B cell (primary cell): ENCODE data around the gene TMEM94. TPM values are rescaled to one million over a fixed set of nuclear protein-coding genes. Genes with fewer than 3 reads are reported as not detected.

Source experiments
- ATAC-seq: fragments of 200-7000 bp; cut with Tn5 transposase; one replicate; pipeline ENCODE4 v1.10.0; 2021; ENCODE audit warnings: low read depth, mild to moderate bottlenecking, moderate number of reproducible peaks, moderate library complexity
- CTCF ChIA-PET: fragments of 350-600 bp; sonication (Branson Sonifier 250); formaldehyde crosslinking; loops from one replicate; lab custom pipeline; 2021; ENCODE audit warnings: antibody characterized with exemption, inconsistent platforms; lab: Charles Lee
- POLR2A ChIA-PET: fragments of 350-600 bp; sonication (Branson Sonifier 250); formaldehyde crosslinking; loops from one replicate; lab custom pipeline; 2021; ENCODE audit warnings: antibody characterized with exemption; lab: Charles Lee
- DNase-seq: peaks from one replicate; pipeline ENCODE4 v3.0.0; 2013
- H2AFZ ChIP-seq: 2 replicates; pipeline ENCODE4 v1.6.1; 2012; ENCODE audit warnings: mild to moderate bottlenecking, low read depth, low read length; ENCODE audit not compliant: insufficient read depth, poor library complexity, severe bottlenecking
- H3K27ac ChIP-seq, 2 donors: 1 replicate in 1 of 2; 2 replicates in 1 of 2; pipeline ENCODE4 v1.5.1; 2012 to 2013; ENCODE audit warnings: low read length in 2 of 2, mild to moderate bottlenecking in 2 of 2, moderate library complexity in 1 of 2
- H3K27me3 ChIP-seq, 4 experiments: fragments of 200-600 bp in 1 of 4; sonication (generic) in 1 of 4; replicated peaks in 1 of 4; 1 replicate in 2 of 4; 2 replicates in 2 of 4; pipeline versions ENCODE4 v1.6.1 to v1.7.0; 2013 to 2016; ENCODE audit warnings: low read length in 3 of 4, mild to moderate bottlenecking in 2 of 4, mixed read lengths in 1 of 4, moderate library complexity in 1 of 4; ENCODE audit not compliant: insufficient read depth in 4 of 4, control insufficient read depth in 3 of 4; ENCODE audit errors: control extremely low read depth in 1 of 4
- H3K36me3 ChIP-seq, 2 experiments: replicated peaks in 1 of 2; 1 replicate in 1 of 2; 2 replicates in 1 of 2; pipeline versions ENCODE4 v1.6.1 to v1.7.1; 2013; ENCODE audit warnings: low read length in 1 of 2; ENCODE audit not compliant: insufficient read depth in 2 of 2, control insufficient read depth in 1 of 2; ENCODE audit errors: control extremely low read depth in 1 of 2, extremely low read depth in 1 of 2
- H3K4me1 ChIP-seq, 2 donors: fragments of 200-600 bp in 1 of 2; sonication (generic) in 1 of 2; 1 replicate in 1 of 2; 2 replicates in 1 of 2; pipeline versions ENCODE4 v1.5.1 to v1.6.1; 2013 to 2017; ENCODE audit warnings: low read length in 2 of 2; ENCODE audit not compliant: control insufficient read depth in 2 of 2, insufficient read depth in 2 of 2
- H3K4me2 ChIP-seq: replicated peaks from 2 replicates; pipeline ENCODE3; 2012; ENCODE audit warnings: mild to moderate bottlenecking, low read depth, low read length; ENCODE audit not compliant: poor library complexity, severe bottlenecking
- H3K4me3 ChIP-seq, 5 experiments: fragments of 200-600 bp in 1 of 5; sonication (generic) in 1 of 5; 1 replicate in 3 of 5; 2 replicates in 2 of 5; pipeline versions ENCODE4 v1.5.1 to v1.7.0; 2011 to 2016; ENCODE audit warnings: low read length in 4 of 5, mild to moderate bottlenecking in 4 of 5, low read depth in 2 of 5, control low read depth in 1 of 5, moderate library complexity in 1 of 5; ENCODE audit not compliant: insufficient read depth in 1 of 5; ENCODE audit errors: control extremely low read depth in 1 of 5, extremely low read depth in 1 of 5
- H3K79me2 ChIP-seq: fragments of 200-600 bp; sonication (generic); one replicate; pipeline ENCODE4 v1.6.0; 2016; ENCODE audit warnings: low read length; ENCODE audit not compliant: control insufficient read depth, insufficient read depth
- H3K9ac ChIP-seq: fragments of 200-600 bp; sonication (generic); 2 replicates; pipeline ENCODE4 v1.6.1; 2017; ENCODE audit warnings: mild to moderate bottlenecking, low read length, moderate library complexity
- H3K9me3 ChIP-seq, 3 donors: one replicate each; pipeline versions ENCODE4 v1.6.1 to v1.7.1; 2013; ENCODE audit warnings: low read length in 2 of 3; ENCODE audit not compliant: control insufficient read depth in 2 of 3, insufficient read depth in 1 of 3; ENCODE audit errors: control extremely low read depth in 1 of 3
- H4K20me1 ChIP-seq: 2 replicates; pipeline ENCODE4 v1.6.0; 2012; ENCODE audit warnings: mild to moderate bottlenecking, low read length; ENCODE audit not compliant: insufficient read depth, control insufficient read depth, poor library complexity, severe bottlenecking
- H3K27ac Mint-ChIP-seq: one replicate; pipeline ENCODE4 v1.8.0; 2021; ENCODE audit warnings: mixed read lengths
- H3K27me3 Mint-ChIP-seq: one replicate; pipeline ENCODE4 v1.8.0; 2021; ENCODE audit warnings: mixed read lengths
- H3K4me1 Mint-ChIP-seq: one replicate; pipeline ENCODE4 v1.8.0; 2021; ENCODE audit warnings: mixed read lengths
- H3K4me3 Mint-ChIP-seq: one replicate; pipeline ENCODE4 v1.8.0; 2021; ENCODE audit warnings: mixed read lengths
- H3K9me3 Mint-ChIP-seq: one replicate; pipeline ENCODE4 v1.8.0; 2022; ENCODE audit warnings: mixed read lengths; ENCODE audit not compliant: insufficient read depth
- EZH2 ChIP-seq: IDR thresholded peaks from 2 replicates; pipeline ENCODE4 v1.6.1; 2012; ENCODE audit warnings: borderline replicate concordance, low read depth, mild to moderate bottlenecking, moderate library complexity, low read length; ENCODE audit not compliant: insufficient read depth, poor library complexity, severe bottlenecking
- WGBS: methylation state at CpG from one replicate; pipeline ENCODE4 v1.1.5; 2013; ENCODE audit warnings: missing lambda C conversion rate; ENCODE audit not compliant: insufficient coverage; 5-methylcytosine and 5-hydroxymethylcytosine counted together
- intact Hi-C: fragments of 100-400 bp; cut with micrococcal nuclease; formaldehyde crosslinking; loops from one replicate; pipeline ENCODE4 v1.10.0; 2022
- polyA plus RNA-seq: library from polyadenylated mRNA; depleted of rRNA; stranded (reverse); fragments of >200 nt; gene quantifications from 2 replicates; pipeline ENCODE4 v1.2.3, GENCODE V29; 2012
- total RNA-seq, 2 donors: library from RNA; stranded (reverse); fragments of 120-200 nt in 1 of 2; gene quantifications; 1 replicate in 1 of 2; 2 replicates in 1 of 2; pipeline versions ENCODE4 v1.2.3 to v1.2.4, GENCODE V29; 2013 to 2022
- TF ChIP-seq, protein P1 (sequence below): fragments of 200-600 bp; IDR thresholded peaks from one replicate; pipeline ENCODE4 v1.8.0; 2022; ENCODE audit warnings: antibody characterized with exemption, mild to moderate bottlenecking

Gene TMEM94
- total and polyA plus RNA-seq, 2 donors (not counting 1 experiment from before 2014, with no cell fraction given) = 139 to 158 TPM

DNA sequence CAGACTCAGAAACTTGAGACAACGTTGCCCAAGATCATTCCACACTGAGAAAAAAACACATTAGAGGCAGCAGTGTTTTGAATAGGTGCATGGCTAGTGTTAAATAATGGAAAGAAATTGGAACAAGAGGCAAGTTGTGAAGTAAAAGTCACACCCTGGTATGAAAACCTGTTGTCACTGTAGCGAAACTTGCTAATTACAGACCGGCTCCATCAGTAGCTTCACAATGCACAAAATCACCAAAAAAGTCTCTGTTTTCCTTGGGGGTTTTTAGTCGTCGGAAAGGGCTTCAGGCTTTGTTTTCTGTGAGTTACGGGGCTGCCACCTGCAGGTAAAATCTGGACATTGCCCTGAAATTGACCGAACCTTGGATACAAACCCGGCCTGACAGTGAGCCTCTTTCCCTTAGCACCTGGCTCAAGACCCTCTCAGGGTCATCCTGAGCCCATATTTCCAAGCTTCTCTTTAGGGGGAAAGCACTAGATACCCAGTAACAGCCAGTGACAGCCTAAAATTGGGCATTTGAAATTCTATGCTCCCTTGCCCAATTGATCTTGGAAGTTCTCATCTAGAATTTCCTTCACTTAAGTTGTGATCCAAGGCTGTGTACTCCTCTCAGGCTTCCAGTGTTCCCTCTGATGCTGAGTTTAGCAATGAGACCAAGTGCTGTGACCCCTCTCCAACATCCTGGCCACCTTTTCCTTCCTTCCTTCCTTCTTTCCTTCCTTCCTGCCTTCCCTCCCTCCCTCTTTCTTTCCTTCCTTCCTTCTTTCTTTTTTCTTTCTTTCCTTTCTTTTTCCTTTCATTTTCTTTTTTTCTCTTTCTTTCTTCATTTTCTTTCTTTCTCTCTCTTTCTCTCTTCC lies 43.7 kb upstream of the TMEM94 start:
- Histone ChIP-seq H3K4me2 (peak overlapping the region; percentile 56), H3K4me3 (peak overlapping the region in 4 of 5 experiments; percentile 9 to 30 (median 23)), H4K20me1 (no peaks in the 10 kb centered on the region), H3K9ac (peak overlapping the region; percentile 25), H3K79me2 (peaks cover 36% of the 10 kb centered on the region), H3K4me1 (peaks cover 7 to 14% of the 10 kb centered on the region in 2 donors), H3K36me3 (no peaks in the 10 kb centered on the region), H2AFZ (peak overlapping the region; percentile 19), H3K27me3 (no peaks in the 10 kb centered on the region), H3K27ac (no peak overlapping the region), H3K9me3 (no peaks in the 10 kb centered on the region)
- POLR2A ChIA-PET = interaction anchor here (0.5 to 1.5 kb wide), 10 partner anchors 38 to 683 kb away, joined by 3 to 10 read pairs (median 5); partner anchors contain the start of genes MIF4GD and SLC25A19
- CTCF ChIA-PET = interaction anchor here (0.6 to 4.3 kb wide), 43 partner anchors 10 to 521 kb away, joined by 3 to 81 read pairs (median 4); partner anchors contain the start of genes ARMC7, GGA3, MIF4GD and MRPL58
- intact Hi-C loops = loop anchor here (1.0 to 2.0 kb wide), 5 partner anchors 89 to 452 kb away; partner anchors contain the start of gene MIF4GD
- no peaks in the 10 kb centered on the region for H3K9me3 Mint-ChIP-seq
- ATAC-seq (peak; percentile 94), DNase-seq (peak; percentile 90)
- H3K4me1 Mint-ChIP-seq = peaks cover 13% of the 10 kb centered on the region
- TF ChIP-seq, protein P1, sequence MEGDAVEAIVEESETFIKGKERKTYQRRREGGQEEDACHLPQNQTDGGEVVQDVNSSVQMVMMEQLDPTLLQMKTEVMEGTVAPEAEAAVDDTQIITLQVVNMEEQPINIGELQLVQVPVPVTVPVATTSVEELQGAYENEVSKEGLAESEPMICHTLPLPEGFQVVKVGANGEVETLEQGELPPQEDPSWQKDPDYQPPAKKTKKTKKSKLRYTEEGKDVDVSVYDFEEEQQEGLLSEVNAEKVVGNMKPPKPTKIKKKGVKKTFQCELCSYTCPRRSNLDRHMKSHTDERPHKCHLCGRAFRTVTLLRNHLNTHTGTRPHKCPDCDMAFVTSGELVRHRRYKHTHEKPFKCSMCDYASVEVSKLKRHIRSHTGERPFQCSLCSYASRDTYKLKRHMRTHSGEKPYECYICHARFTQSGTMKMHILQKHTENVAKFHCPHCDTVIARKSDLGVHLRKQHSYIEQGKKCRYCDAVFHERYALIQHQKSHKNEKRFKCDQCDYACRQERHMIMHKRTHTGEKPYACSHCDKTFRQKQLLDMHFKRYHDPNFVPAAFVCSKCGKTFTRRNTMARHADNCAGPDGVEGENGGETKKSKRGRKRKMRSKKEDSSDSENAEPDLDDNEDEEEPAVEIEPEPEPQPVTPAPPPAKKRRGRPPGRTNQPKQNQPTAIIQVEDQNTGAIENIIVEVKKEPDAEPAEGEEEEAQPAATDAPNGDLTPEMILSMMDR = peak; percentile 79
- TF ChIP-seq EZH2 = no peak
- peak overlapping the region; percentile 68 for H3K4me3 Mint-ChIP-seq
- H3K27ac Mint-ChIP-seq = peak overlapping the region; percentile 62
- WGBS = 0% methylated on average over 5 of the region's 8 CpGs
- no peaks in the 10 kb centered on the region for H3K27me3 Mint-ChIP-seq
